Left ventricle myocardium superior (tissue), 1 donor: ENCODE measurements around the gene BACE1. TPM values are rescaled to one million over a fixed set of nuclear protein-coding genes. Genes with fewer than 3 reads are reported as not detected.

ENCODE experiments used
- ATAC-seq: fragments of 200-7000 bp; cut with Tn5 transposase; one replicate; pipeline ENCODE4 v1.9.1; 2020; ENCODE audit warnings: mild to moderate bottlenecking, moderate library complexity
- DNase-seq: peaks from one replicate; pipeline ENCODE4 v3.0.0-alpha.2; 2020
- intact Hi-C: fragments of 100-400 bp; cut with micrococcal nuclease; formaldehyde crosslinking; loops from one replicate; pipeline ENCODE4 v1.11.0; 2022
- total RNA-seq: library from RNA; stranded (reverse); fragmentation: NEBNext Ultra II Directional; extraction: Animal tissue kit (Norgen Biotek cat#: 25700); gene quantifications from one replicate; pipeline ENCODE4 v1.2.1, GENCODE V29; 2021
- donor health status: DM: no; HTN: yes; CAD: no; lungs with severe emphysema.

The BACE1 gene
- total RNA-seq, 1 donor from 2014 or later = 14.9 TPM

DNA sequence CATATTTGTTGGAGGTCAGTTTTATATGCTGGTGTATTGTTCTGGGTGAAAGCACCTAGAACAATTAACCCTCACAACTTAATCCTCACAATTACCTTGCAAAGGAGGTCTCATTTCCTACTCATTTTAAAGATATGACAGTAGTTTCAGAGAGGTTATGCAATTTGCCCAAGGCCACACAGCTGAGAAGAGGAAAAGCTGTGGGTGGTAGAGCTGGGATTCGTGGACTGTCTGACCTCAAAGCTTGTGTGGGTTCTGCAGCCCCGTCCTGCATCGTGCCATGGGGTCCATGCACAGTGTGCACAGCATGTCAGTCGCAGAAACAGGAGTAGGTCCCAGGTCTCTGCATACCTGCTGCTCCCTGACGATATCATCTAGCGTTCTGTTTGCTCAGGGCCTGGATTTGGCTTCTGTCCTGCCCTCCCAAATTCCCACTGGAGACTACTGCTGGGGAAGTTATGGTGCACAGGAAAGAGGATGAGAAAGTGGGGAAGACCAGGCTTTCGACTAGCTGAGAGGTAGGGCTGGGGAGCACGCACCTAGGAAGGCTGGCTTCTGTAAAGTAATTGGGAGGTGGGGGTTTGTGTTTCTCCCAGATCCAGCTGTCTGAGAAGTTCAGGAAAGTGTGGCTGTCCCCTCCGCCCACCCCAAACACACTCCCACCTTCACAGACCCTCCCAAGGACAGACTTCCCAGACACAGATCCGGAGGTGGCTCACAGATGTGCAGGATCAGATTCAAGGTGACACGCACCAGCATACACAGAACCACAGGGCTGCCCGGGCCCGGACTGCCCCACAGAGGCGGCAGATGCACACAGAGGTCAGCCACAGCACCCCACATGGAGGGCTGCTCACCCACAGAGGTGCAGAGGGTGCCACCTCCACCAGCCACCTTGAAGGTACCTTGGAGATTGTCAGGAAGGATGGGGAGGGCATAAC lies 2.0 kb downstream of the BACE1 start:
- intact Hi-C loops = no loop called here
- ATAC-seq = no peak
- no peak for DNase-seq

DNA sequence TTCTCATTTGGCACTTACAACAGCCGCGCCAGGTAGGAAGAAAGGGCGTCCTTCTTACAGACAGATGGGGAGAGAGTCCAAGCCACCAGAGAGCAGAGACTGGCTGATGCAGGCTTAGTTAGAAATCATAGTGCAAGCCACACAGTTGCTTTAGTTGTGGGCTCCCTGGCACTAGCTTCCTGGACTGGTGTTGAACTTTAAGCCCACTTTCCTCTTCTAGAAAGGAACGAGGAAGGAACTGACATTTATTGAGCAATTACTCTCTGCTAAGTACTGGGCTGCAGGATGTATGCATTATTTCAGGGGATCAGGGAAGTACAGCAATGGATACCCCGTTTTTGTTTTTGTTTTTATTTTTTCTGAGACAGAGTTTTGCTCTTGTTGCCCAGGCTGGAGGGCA lies 3.0 kb downstream of the BACE1 start:
- intact Hi-C loops = no loop called here
- DNase-seq (no peak), ATAC-seq (no peak)

DNA sequence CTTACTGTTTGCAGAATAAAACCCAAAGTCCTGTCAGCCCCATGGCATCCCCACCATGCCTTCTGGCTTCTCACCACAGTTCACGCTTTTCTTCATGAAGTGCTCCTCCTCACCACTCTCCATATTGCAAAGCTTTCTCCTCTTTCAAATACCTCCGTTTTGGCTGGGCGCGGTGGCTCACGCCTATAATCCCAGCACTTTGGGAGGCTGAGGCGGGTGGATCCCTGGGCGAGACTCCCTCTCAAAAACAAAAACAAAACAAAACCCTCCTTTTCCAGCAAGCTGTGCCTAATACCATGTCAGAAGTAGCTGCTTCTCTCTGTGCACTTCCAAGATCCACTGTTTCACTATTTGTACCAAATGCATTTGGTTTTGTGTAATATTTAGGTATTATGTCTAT lies 6.7 kb downstream of the BACE1 start:
- no peak for DNase-seq

DNA sequence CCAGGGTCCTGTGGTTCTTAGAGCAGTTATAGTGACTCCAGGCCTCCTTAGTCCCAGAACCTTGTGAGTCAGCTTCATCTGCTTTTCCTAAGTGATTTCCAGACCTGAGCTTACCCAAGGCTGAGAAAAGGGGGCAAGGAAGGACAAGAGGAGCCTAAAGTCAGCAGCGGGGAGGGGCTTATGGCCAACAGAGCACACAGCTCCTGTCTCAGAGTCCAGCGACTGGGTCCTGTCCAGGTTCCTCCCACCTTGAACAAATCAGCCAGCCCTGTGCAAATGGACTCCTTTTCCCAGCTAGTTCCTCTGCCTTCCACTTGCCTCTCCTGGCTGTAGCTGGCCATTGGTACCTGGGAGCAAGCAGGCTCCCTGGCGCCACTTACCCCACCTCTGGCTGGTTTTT lies 10.9 kb downstream of the BACE1 start:
- ATAC-seq (no peak), DNase-seq (no peak)
- intact Hi-C loops = no loop called here

More for the DNA sequence above, 6.7 kb downstream of the BACE1 start:
- intact Hi-C loops = no loop called here
- ATAC-seq = no peak

DNA sequence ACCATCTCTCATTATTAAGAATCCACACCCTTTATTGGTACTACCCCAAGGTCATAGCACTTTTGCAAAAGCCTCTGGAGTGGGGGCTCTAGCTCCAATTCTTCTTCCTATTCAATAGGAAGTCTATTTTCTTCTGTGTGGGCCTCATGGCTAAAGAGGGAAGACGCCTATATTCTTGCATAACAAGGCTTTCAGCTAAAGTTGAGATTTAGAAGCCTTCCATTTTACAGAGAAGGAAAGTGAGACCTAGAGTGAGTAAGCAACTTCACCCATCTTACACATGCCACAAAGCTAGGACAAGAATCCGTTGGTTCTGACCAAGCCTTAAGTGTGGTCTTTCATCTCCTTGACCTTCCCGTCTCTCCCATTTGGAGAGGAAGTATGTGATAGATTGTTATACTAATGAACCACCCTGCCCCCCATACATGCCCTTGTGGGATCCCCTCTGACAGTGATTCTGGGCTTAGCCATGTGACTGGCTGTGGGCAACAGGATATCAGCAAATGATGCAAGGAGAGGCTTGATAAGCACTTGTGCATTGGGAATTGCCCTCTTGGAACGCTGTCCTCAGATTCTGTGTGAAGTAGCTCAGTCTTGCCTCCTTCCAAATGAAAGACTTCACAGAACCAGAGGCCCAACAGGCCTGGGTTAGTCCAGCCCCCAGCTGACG lies 12.3 kb downstream of the BACE1 start:
- intact Hi-C loops = no loop called here
- DNase-seq = no peak
- ATAC-seq = no peak

DNA sequence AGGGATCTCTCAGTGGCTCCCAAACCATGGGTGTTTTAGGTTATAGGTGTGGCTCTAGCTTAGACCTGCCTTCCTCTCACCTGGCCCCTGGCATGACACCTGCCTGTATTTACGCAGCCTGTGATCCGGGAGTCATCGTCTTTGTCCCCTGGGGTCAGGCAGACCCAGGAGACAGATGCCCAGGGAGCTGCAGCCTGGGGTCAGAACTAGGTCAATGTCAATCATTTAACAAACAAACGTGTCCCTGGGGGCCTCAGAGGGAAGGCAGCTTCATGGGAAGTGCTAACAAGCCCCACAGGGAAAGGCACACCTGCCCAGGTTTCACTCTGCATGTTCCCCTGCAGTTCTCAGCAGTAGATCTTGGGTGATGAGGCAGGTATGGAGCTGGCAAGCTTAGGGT lies 13.0 kb downstream of the BACE1 start:
- intact Hi-C loops = no loop called here
- ATAC-seq (no peak), DNase-seq (no peak)

DNA sequence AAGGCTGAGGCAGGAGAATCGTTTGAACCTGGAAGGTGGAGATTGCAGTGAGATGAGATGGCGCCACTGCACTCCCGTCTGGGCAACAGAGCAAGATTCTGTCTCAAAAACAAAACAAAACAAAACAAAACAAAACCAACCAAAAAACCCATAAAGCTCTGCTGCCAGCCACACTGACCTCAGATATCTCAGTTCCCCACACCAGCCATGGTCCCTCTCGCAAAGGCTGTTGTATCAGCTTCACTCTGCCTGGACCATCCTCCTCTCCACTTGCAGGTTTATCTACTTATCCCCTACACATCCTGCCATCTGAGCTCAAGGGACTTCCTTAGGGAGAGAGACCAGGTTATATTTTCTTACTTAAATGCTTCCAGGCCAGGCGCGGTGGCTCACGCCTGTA lies 13.8 kb downstream of the BACE1 start:
- intact Hi-C loops = no loop called here
- DNase-seq = no peak
- no peak for ATAC-seq

DNA sequence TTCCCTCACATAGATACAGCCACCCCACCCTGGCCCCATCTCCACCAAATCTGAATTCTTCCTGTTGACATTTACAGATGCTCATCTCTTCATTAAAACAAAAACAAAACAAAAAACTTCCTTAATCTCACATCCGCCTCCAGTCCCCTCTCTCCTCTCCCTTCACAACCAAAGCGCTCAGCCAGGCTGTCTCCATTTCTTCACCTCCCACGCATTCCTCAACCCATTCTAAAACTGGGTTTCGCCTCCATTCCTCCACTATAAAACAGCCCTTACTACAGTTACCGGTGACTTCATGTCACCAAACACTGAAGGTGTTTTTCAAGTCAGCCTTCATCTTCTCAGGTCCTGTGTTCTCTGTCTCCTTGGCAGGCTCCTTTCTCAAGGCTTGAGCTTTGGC lies 15.3 kb downstream of the BACE1 start:
- intact Hi-C loops = no loop called here
- peak; percentile 11 for ATAC-seq
- no peak for DNase-seq

DNA sequence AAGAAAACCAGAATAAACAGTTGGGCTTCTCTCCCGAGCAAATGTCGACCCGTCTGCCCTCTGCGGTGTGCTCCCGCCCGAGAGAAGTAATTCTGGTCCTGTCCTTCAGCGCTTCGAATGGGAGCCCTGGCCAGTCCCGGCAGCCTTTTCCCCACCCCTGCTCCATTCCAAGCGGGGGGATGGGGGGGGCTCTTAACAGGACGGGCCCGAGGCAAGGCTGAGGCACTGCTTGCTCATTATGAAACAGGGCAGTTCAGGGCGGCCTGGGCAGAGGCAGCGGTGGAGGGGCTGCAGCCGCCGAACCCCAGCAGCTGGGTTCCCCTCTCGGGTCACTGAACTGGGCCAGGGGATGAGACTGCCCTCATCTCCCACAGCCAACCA lies 15.8 kb downstream of the BACE1 start:
- peak; percentile 54 for DNase-seq
- ATAC-seq = peak; percentile 68
- intact Hi-C loops = no loop called here

DNA sequence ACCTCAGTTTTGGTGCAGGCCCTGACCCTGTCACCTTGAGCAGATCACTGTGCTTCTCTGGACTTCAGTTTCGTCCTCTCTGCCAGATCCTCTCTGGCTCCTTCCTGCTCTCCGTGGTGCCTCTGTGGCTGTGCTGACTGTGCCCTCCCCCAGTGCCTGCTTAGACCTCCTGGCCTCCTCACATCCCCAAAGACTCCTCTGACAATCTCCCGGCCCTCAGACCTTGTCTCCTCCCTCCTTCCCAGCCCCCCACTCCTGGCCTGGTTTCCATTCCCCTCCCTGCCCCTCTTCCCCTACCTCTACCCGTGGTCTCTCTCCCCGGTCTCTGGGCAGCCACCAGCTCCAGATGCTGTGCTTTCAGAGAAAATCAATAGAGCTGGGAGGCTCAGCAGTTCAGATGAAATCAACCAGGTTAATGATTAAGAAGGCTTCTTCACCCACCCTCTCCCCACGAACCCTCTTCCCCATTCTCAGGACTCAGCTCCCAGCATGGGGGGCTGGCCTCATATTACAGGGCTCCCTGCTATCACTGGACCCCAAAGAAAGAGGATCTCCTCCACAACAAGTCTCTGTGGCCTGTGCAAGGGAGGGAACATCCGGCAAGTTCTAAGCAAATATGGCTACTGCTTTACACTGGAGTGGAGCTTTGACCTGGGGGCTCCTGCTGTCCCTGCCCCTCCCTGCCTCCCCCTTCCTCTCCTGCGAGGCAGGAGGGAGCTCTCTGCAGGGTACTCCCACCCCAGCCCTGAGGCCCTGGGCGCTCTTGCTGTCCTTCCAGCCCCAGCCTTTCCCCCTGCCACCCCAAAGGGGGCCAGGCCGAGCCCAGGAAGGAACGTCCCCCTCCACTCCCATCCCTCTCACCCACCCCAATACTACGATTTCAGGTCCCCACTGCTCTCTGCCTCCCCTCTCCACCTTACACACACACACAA lies 16.4 kb downstream of the BACE1 start:
- ATAC-seq (peak; percentile 10), DNase-seq (no peak)
- intact Hi-C loops = no loop called here

DNA sequence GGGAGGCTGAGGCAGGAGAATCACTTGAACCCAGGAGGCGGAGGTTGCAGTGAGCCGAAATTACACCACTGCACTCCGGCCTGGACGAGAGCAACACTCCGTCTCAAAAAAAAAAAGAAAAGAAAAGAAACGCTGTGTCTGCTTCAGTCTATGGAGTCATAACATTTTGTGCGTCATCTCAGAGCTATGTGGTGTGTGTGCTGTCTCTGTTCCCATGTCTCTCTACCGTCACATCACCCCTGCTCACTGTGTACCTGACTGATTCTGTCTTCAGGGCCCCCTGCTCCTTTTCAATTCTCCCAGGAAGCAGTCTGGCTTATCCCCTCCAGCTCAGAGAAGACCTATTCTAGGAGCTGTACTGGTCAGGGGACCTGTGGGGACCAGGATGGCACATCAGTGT lies 17.9 kb downstream of the BACE1 start:
- ATAC-seq (no peak), DNase-seq (no peak)
- intact Hi-C loops = no loop called here

DNA sequence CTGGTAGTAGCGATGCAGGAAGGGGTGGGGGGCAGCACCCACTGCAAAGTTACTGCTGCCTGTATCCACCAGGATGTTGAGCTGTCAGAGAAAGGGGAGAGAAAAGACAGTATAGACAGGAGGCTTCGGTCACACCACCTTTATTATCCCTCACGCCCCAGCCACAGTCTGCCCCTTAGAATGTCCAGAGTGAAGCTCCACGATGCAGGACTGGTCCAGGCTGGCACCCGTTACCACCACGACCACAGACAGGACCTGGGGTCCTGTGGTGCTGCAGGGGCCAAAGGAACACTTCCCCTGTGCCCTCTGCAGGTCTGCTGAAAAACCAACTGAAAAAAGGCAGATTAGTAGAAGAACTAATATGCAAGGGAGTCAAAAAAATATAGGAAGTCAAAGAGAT lies 19.2 kb downstream of the BACE1 start:
- ATAC-seq (no peak), DNase-seq (no peak)
- intact Hi-C loops = no loop called here

DNA sequence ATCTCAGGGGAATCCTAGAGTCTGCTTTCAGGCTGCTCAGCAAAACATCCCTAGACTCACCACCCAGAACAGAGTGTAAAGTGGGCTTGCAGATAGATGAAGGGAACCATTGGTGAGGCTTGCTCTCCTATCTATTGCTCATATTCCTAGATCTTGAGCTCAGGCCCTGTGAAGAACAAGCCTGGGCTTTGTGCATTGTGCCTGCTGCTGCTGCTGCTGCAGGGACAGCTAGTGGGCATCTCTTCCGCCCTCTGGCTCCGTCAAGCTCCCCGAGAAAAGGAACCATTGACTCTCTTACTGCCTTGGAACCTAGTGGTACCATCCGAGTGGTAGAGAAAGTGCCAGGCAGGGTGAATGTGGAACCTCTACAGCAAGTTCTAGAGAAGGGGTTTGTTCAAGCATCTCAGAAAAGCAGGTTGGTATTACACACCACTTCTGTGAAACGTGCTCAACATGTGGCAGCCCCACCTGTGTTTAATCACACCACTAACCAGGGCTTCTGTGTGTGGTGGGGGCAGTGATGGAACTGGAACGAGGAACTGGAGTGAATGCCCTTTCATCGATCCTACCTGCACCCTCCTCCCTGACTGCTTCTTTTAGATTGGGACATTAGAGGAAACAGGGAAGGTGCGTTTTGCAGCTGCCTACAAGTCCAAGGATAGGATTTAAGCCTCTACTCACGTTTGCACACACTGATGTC lies 20.5 kb downstream of the BACE1 start:
- no peak for DNase-seq
- intact Hi-C loops = no loop called here
- ATAC-seq = no peak

DNA sequence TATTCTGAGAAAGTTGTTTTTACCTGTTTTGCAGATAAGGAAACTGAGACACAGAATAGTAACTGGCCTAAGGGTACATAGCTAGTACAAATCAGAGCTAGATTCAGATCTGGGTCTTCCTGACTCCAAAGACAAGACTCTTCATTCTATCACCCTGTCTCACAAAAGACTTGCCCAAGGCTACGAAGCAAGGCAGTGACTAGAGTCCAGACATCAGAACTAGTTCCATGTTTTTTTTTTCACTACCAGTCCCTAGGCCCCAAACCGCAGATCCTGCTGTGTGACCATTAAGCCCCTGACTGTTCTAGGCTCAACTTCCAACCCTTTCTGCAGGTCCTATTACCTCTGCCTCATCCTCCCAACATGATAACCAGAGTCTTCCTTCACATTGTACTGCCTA lies 23.4 kb downstream of the BACE1 start:
- intact Hi-C loops = no loop called here
- ATAC-seq = no peak
- no peak for DNase-seq

DNA sequence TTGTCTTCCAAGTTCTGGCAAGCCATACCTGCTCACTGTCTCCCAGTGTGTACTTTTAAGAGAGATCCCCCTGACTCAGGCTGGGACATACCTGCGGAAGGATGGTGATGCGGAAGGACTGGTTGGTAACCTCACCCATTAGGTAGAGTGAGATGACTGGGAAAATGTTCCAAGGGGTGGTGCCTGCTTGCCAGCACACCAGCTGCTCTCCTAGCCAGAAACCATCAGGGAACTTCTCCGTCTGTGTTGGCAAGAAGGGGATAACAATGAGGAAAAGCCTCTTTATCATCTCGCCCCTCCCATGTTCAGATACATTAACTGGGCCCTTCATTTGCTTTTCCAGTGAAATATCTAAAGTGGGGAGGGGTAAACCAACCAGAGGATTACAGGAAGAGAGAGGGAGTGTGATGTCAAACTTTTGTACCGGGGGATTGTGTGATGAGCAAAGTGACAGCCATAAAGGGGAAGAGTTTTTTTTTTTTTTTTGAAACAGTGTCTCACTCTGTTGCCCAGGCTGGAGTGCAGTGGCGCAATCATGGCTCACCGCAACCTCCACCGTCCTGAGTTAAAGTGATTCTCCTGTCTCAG lies 25.2 kb downstream of the BACE1 start, which contains the start of gene BACE1-AS:
TSS of gene BACE1-AS (plus strand) at position 538 of the 588 bp plus-strand sequence.
- DNase-seq = no peak

DNA sequence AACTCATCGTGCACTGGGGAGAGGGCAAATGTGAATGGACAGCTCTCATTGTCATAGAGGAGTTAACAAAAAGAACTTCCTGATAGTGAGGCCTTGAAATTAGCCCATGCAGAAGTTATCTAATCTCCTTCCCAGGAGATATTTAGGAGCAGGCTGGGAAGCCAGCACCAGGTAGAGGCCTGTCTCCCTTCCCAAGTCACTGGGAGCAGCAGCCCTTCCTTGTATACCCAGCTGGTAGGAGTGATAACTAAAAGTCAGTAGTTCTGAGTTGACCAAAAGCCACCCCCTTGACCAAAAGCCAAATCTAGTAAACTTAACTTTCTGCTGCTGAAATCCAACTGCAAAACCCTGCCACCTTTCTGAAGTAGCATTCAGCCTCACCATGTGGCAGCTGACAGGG lies 26.3 kb downstream of the BACE1 start:
- intact Hi-C loops = no loop called here
- DNase-seq = no peak
- ATAC-seq = no peak

More for the DNA sequence above, 25.2 kb downstream of the BACE1 start, which contains the start of gene BACE1-AS:
- intact Hi-C loops = no loop called here
- ATAC-seq = no peak

DNA sequence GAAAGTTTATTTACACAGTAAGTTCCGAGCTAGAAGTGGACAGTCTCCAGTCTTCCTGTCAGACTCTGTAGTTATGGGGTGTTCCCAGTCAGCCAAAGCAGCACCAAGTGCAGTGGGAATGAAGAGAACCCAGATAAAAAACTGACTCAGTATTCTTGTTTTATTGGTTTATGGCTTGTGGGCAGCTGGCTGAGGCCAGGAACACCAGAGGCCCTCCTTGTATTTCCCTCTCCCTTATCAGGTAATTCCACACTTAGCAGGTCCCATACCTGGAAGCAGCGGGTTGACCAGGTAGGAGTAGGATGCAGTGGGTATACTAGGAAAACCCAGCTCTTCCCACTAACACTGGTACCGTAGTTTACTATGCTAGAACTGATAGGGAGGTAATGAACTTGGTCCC lies 28.4 kb downstream of the BACE1 start:
- ATAC-seq = no peak
- intact Hi-C loops = no loop called here
- no peak for DNase-seq

DNA sequence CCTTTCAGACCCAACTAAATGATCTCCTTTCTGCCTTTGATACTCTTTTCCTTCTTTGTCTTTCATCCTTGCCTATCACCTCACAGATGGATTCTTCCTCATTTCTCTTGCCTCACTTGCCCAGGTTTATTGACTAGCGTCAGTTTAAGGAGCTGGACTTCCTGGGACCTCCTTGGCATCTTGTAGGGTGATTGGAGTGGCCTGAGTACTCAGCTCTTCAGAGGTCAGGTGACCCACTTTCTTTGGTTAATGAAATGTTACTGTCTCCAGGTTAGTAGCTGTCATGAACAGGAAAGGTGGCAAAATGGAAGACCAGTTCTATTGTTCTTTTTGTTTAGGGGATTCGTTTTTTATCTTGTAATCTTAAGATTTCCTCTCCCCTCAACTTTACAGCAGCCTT lies 29.5 kb downstream of the BACE1 start:
- ATAC-seq = no peak
- no peak for DNase-seq
- intact Hi-C loops = no loop called here

DNA sequence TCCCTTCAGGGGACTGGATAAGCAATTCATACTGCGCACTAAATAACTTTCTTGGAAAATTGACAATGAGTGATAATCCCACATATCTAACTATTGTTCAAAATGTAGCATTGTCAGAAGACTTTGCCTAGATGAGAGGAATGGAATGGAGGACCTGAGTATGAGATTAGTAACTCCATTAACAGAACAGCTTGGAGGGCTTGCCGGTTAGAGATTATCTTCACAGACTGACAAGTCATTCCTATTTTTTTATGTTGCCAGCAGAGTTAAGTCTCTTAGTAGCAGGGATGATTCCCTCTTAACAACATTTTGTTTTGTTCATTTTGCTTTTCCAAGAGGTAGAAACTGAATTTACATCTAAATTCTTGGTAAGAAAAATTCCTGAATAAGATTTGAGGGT lies 32.0 kb downstream of the BACE1 start:
- intact Hi-C loops = no loop called here
- no peak for ATAC-seq
- DNase-seq = no peak
